GM10248 (cell line): ENCODE measurements around the gene SLC38A3.

Experiments used
- CTCF ChIA-PET: fragments of 300-600 bp; sonication (Branson Sonifier 250); formaldehyde crosslinking; extraction: SDS; loops from one replicate; lab custom pipeline; 2021; ENCODE audit warnings: antibody characterized with exemption; lab: Yijun Ruan, JAX
- POLR2A ChIA-PET: fragments of 350-650 bp; sonication (Branson Sonifier 250); formaldehyde crosslinking; extraction: SDS; loops from one replicate; lab custom pipeline; 2020; ENCODE audit warnings: antibody characterized with exemption; lab: Yijun Ruan, JAX
- DNase-seq: peaks from one replicate; pipeline ENCODE4 v3.0.0; 2012; ENCODE audit errors: extremely low spot score
- CTCF ChIP-seq: IDR thresholded peaks from 2 replicates; pipeline ENCODE4 v1.5.1; 2012; ENCODE audit warnings: mild to moderate bottlenecking, low read depth; ENCODE audit errors: extremely low read depth, missing control alignments, control extremely low read depth

The SLC38A3 gene

DNA sequence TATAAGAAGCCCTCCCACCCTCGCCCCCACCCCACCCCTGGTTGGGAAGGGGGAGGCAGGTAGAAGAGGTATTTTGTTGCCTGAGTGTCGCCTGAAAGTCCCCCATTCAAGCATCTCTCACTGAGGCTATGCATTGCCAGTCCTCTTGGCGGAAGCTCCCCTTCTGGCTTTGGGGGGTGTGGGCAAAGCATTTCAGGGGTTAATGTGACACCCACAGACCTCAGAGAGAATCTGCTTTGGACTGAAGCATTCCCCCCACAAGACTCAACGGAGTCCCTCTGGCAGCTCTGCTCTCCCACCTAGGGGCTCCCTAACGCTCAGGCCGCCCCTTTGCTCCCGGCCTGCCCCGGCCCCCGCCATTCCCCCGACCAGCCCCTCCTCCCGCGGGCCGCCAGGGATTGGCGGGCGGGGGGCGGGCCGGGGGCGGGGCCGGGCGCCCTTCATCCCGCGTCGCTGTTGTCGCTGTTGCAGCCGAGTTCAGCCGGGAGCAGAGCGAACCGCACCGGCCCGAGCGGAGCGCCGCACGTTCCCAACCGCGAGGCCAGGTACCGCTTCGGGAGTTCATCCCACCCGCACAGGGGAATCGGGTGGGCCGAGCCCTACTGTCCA, at the start of gene SLC38A3:
Gene SLC38A3, plus strand, starts transcription at position 468 of the 609 bp plus-strand sequence. CDS start 8,929 bp downstream, outside the sequence.
- POLR2A ChIA-PET = no interaction called here

DNA sequence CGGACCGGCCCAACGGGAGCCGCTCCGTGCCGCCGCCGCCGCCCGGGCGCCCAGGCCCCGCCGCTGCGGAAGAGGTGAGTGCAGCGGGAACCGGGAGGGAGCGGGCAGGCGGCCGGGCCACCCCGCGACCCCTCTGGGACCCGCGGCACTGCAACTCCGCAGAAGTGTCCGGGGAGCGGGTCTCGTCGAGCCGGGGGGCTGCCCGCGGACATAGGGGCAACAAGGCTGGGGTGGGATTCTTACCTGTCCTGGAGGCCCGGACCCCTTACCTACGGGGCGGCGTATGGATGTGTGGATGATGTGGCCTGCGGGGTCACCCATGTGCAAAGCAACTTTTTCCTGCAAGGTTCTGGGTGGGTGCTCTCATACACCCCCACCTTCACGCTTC, 49.6 kb upstream of the SLC38A3 start:
- no peak for DNase-seq
- ChIA-PET POLR2A (no interaction called here), CTCF (no interaction called here)
- no peak for TF ChIP-seq CTCF

More for the DNA sequence above, at the start of gene SLC38A3:
- no peak for TF ChIP-seq CTCF
- CTCF ChIA-PET = interaction anchor here (1.2 to 6.2 kb wide), 3 partner anchors 12 to 22 kb away, joined by 3 to 40 read pairs (median 5); partner anchors contain the start of gene GNAT1
- DNase-seq = no peak

DNA sequence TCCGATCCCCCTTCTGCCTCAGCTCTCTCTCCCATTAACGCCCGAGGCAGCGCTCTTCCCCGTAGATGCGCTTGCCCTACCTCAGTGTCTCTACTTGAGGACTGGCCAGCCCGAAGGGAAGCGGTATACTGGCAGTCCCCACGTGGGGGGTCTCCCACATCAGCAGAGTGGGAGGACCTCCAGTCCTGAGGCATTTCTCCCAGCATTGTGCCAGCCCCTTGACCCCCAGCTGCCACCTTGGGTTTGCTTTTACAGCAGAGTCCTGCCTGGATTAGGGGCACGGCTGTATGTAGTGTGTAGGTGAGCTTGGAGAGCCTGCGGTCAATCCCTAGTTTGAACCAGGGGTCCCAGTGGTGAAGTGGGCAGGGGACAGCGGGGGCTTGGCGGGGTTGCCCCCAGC, 49.2 kb upstream of the SLC38A3 start:
- DNase-seq = no peak
- POLR2A ChIA-PET = no interaction called here
- no peak for TF ChIP-seq CTCF
- CTCF ChIA-PET = interaction anchor here (1.0 to 1.5 kb wide), 4 partner anchors 11 to 36 kb away, joined by 3 read pairs; no protein-coding TSS in a partner anchor

GRCh38 chr3:50156549-50157493, 48.2 kb upstream of the SLC38A3 start:
- POLR2A ChIA-PET = no interaction called here
- no peak for TF ChIP-seq CTCF
- DNase-seq = no peak
- CTCF ChIA-PET = interaction anchor here (1.0 to 1.6 kb wide), 5 partner anchors 10 to 36 kb away, joined by 3 to 4 read pairs (median 3); no protein-coding TSS in a partner anchor

DNA sequence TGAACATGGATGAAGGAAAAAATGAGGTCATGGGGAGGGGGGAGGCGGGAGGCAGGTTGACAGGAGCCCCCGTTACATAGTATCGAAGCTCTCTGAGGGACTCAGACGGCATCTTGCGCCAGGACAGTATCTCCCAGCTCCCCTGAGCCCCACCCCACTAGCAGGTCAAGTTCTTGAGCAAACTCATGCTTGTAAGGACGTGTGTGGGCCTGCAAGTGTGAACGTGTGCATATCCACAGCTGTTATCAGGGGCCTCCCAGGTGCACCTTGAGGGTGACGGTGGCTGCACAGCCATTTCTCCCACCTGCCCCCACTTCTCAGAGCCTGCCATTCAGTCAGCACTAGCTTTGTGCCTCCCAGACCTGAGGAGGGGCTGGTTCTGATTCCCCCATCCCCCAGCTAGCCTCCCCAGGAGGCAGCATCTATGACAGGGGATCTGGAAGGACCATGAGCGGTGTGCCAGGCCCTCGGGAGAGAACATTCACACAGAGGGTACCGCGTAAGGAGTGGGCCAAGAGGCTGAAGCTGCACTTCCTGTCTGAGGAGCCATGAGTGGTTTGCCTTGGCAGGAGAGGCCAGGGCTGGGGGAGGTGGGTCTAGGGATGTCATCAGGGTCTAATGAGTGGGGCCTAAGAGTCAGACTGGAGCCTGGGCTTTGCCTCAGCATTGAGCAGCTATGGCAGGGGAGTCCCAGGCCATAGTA, 47.1 kb upstream of the SLC38A3 start:
- CTCF ChIA-PET = interaction anchor here (1.3 to 1.6 kb wide), 2 partner anchors 19 to 68 kb away, joined by 3 to 4 read pairs; no protein-coding TSS in a partner anchor
- DNase-seq = no peak
- TF ChIP-seq CTCF = no peak
- POLR2A ChIA-PET = no interaction called here
